Effector CD4-positive, alpha-beta T cell (primary cell): Measurements from ENCODE around the gene CYRIA.

Source experiments
- DNase-seq: peaks from one replicate; pipeline ENCODE4 v3.0.0-alpha.2; 2020

The CYRIA gene

DNA sequence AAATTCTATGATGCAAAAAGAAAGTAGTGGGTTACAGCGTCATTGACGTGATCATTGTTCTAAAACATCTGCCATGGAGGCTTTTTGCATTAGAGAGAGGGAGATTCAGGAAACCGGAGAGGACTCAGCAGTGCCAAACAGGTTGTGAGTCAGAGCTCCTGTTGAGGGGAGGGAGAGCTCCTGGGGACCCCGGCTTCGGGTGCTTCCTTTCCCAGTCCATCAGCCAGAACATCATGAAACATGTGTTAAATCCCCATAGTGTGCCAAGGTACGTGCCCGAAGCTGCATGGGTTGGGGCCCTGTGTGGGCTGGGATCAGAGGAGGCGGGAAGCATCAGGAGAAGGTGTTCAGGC, 791 bp upstream of the CYRIA start:
- no peak for DNase-seq

DNA sequence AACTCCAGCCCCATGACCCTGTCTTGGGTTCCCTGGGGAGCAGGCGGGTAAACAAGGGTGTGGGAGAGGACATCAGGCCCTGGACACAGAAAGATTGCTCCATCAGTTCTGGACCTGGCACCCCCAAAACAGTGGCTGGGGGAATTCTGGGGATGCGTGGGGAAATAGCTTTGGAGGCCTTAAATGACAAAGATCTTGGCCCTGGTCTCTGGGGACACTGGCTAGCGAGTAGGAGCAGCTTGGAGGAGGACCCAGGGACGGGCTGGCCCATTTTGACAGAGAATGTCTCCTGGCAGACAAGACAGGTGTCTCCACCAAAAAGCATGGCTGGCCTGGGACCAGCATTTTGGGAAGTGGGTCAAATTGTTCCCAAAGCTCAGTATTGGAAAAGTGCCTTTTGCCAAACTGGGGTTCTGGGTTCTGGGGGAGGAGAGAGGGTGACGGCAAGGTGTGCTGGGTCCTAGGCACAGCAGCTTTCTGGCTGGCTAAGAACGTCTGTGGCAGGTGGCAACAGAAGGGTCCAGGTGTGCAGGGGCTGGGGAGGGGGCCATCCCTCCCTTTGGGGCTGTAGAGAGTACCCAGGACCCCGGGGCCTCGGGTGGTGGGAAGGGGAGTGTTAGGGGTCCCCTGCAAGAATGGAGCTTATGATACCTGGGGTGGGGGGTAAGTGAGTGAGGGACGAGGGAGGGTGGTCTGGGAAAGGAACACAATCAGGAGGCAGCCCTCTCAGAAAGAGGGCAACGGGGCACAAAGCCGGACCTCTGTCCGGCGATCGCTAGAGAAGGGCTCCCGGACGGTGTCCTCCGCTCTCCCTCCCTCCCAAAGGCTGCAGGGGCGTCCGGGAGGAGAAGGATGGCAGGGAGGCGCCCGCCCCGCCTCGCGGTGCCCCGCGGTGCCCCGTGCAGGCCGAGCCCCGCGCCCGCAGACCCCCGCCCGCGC, 556 bp downstream of the CYRIA start:
- no peak for DNase-seq

- no peak for DNase-seq
Measured at GRCh38 chr2:16664052-16664731, 1.4 kb downstream of the CYRIA start.

GRCh38 chr2:16663121-16663905, 2.3 kb downstream of the CYRIA start:
- DNase-seq, result no peak

DNA sequence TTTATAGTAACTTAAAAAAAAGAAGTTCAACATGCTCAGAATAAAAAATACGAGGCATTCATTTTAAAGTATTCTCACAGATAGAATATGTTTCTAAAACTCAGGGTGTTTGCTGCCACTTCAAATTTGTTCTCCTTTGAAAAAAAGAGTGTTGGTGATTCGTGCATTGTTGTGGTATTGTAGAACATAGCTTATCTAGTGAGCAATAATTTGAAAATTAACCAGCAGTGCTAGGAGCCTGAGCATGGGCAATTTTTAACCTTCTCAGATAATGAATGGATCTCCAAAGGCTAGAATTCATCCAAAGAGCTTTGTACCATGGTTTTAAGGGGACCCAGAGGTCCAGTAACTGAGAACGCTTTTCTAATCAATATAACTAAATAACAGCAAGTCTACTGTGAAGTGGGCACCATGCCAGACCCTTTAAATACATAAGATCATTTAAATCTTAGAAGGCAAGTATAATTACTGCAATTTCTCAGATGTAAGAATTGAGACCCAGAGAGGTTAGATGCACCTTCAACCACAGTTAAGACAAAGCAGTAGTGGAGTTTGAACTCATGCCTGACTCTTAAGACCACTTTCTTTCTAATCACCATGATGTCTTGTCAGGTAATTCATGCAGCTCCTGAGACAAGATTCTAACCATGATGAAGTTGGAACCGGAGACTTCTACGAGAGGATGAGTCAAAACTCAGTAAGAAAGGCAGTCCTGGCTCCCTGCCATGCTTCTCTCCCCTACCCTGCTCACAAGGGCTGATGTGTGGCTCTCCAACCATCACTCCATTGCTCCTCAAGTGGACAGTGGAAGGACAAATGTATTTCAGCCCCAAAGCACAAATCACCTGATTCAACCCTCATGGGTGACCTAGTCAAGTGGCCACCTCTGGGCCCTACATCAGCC, 3.4 kb downstream of the CYRIA start:
- no peak for DNase-seq

DNA sequence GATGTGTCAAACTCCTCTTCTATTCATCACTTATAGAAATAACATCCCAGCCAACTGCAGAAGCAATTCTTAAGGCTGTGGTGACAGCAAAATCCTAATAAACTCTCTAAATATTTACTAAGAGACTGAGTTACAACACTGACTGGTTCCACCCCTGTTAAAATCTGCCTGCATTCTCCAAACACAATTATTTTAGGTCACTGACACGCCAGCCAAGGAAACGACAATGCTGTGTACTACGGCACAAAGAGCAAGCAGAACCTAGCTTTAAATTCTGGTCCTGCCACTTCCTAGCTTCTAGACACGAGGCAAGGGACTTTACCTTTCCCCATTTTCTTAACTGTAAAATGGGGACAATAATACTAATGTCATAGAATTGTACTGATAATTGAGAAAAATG, 4.1 kb downstream of the CYRIA start:
- no peak for DNase-seq

DNA sequence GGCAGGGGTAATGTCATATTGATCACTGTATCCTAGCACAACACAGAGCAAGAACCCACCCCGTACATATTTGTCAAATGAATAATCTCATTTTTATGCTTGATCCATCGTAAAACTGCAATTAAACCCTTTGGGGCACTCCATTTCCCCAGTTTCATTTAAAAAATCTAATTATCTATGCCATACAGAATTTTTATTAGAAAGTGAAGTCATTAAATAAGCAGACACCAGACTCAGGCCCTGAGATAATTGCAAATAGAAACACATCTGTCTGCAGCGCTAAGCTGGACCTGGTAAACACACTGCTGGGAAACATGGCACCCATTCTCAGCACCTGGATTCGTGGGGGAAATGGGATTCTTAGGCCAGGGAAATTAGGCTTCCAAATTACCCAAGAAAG, 5.1 kb downstream of the CYRIA start:
- DNase-seq, result no peak

DNA sequence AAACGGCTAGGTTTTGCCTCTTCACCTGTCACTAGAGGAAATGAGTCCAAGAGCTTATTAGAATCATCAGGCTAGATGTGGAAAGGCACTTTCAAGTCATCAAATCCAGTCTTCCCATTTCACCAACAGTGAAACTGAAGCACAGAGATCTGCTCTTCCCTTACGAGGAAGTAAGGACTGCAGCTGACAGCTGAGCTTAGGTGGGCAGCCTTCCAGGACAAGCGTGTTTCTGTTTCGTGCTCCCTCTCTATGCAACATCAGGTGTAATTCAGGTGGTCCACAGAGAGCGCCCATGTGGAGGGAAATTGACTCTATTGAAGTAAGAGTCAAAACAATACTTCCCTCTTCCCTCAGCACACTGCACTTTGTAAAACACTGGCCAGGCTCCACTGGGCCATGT, 5.5 kb downstream of the CYRIA start:
- DNase-seq, result no peak

GRCh38 chr2:16658076-16658739, 7.4 kb downstream of the CYRIA start:
- no peak for DNase-seq

DNA sequence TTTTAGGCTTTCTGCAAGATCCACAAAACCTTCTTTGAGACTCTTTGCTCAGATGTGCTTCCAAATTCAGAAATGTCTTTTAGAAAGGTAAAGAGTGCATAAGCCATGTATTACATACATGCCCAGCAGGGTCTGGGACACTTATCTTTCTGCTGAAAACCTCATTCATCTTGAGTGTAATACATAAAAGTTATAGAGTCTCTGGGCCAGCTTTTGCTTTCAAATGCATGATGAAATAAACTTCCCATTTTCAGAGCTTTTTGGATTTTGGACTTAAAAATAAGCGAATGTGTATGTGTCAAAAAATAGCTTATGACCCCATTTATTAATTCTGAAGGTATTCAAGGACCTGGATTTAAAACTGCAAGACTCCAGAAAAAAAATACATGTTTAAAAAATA, 8.0 kb downstream of the CYRIA start:
- DNase-seq, result no peak

DNA sequence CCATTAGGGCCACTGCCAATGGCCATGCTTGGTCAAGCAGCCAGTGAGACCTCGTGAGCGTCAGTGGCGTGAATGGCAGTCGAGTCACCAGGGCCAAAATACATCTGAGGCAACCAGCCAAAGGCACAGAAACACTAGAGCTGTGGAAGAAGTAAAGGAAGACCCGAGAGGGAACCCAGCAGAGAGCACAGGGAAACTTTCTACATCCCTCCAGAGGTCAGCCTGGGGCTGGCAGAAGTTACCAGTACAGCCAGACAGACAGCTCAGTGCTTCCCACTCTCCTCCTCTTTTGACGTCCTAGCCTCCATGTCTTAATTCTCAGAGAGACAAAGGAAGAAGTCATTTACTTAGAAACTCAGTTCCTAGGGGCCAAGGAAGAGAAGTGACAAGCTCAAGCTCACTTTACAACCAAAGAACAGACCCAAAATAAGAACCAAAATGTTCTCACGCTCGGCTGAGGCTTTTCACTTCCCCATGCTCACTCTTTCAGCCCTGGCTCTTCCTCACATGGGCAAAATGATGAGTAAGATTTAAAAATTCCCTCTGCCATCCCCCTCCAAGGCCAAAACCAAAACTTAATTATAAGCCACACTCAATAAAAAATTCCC, 8.7 kb downstream of the CYRIA start:
- DNase-seq, result no peak

- DNase-seq, result no peak
Measured at GRCh38 chr2:16655905-16656642, 9.6 kb downstream of the CYRIA start.

DNA sequence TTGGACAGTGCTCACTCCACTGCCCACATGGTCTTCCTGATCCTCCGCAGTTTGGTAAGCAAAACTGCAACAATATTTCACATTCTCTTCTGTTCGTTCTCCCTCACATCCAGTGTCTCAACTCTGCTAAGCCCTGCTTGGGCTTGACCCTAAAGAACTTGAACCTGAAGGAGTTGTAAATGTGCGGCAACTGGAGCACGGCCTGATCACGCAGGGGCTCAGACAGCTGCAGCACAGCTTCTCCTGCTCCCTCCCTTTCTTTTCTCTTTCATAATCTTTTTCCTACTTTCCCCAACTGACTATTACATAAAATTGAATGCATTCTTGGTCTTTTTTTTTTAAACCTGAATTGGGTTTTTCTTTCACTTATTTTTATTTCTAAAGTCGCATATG, 10.2 kb downstream of the CYRIA start:
- no peak for DNase-seq

DNA sequence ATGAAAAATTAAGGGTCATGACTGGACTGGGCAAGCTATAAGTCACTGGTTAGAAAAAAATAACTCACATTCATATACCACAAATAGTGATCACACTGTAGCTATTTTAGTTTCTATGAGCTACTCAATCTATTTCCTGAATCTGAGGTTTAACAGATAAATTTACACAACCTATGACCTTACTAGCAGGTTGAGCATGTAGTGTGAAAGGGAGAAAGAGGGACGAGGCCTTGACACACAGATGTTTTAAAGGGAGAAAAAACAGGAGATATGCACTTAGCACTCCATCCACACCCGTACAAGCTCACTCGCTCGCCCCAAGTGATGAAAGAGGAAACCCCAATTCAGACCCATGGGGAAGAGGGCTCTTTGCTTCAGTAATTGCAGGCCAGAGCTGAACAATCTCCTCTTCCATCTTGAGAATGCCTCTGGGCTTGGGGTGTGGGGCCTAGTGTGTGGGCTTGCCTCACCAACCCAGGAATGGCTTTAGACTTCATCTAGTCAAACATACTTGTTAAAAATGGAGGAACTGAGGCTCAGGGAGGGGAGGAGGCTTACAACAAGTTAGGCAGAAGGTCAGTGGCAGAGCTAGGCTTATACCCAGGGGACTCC, 10.7 kb downstream of the CYRIA start:
- no peak for DNase-seq

DNA sequence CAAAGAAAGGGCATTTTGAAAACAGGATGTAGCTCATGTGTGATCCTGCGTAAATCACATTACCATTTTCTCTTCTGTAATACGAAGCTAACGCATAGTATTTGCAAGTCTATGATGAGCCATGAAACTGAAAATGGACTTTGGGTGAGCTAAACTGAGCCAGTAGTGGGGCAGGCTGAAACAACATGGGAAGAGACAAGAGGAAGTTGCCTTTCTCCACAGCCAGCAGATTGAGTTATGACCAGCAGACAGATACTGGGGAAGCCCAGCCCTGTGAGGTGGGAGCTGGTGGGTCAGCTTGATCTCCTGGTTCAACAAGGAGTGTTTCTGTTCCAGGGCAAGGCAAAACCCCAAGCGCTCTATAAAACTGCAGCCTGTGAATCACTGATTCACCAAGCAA, 11.8 kb downstream of the CYRIA start:
- DNase-seq, result no peak

- no peak for DNase-seq
Measured at GRCh38 chr2:16653083-16653375, 12.6 kb downstream of the CYRIA start.

DNA sequence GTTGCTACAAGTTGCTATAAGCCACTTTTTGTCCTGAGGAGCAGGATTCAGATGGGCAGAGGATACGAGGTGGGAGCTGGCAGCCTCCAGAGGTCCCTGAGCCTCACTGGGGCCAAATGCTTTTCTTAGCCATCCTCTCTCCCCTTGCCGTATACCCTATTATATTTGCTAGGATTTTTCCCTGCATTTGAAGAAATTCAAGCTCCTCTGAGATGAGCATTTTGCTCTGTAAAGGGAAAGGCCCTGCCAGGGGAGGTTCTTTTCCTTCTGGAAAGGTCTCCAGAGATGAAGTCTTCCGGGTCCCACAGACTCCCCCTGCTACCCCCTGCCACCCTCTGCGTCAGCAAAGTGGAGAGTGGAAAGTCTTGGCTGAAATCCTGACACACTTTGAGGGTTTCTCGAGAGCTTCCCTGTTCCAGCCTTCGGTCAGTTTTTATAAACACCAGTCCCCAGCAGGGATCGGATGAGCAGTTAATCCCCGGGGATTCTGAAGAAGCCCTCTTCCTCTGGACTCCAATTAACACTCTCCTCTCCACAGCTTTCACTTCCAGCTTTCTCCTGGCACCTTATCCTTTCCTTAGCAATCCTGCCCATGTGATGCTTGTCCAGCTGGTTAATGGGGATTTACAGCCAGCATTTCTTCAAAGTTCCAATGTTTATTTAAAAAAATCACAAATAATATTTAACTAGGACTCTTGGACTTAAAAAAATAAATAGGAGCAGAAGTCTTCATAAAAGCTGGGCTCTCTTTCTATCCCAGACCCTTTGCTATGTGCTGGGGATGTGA, 13.1 kb downstream of the CYRIA start:
- DNase-seq, result no peak

GRCh38 chr2:16650287-16651249, 15.1 kb downstream of the CYRIA start:
- DNase-seq, result no peak
